HUES48 (cell line): Measurements from ENCODE around the gene STK25.
"Not testable (repeated sequence)": the region's sequence is repeated elsewhere in the genome, so short reads cannot be mapped to it uniquely, and the experiment has no call there.

Source experiments
- H3K27ac ChIP-seq: one replicate; pipeline ENCODE4 v1.7.0; 2013; ENCODE audit warnings: low read depth, low read length, inconsistent platforms
- H3K27me3 ChIP-seq: 2 replicates; pipeline ENCODE4 v1.6.1; 2013; ENCODE audit warnings: mild to moderate bottlenecking, low read length; ENCODE audit not compliant: control insufficient read depth, insufficient read depth
- H3K36me3 ChIP-seq: 2 replicates; pipeline ENCODE4 v1.6.1; 2013; ENCODE audit warnings: low read length; ENCODE audit not compliant: control insufficient read depth, insufficient read depth
- H3K4me1 ChIP-seq: 2 replicates; pipeline ENCODE4 v1.6.1; 2013; ENCODE audit warnings: mild to moderate bottlenecking, low read length; ENCODE audit not compliant: control insufficient read depth, insufficient read depth
- H3K4me3 ChIP-seq: 2 replicates; pipeline ENCODE4 v1.5.1; 2013; ENCODE audit warnings: mild to moderate bottlenecking, low read depth, low read length
- H3K9ac ChIP-seq: 2 replicates; pipeline ENCODE4 v1.6.1; 2013; ENCODE audit warnings: mild to moderate bottlenecking, low read depth, low read length, moderate library complexity
- H3K9me3 ChIP-seq: 2 replicates; pipeline ENCODE4 v1.6.1; 2013; ENCODE audit warnings: low read length; ENCODE audit not compliant: control insufficient read depth, insufficient read depth

The STK25 gene

DNA sequence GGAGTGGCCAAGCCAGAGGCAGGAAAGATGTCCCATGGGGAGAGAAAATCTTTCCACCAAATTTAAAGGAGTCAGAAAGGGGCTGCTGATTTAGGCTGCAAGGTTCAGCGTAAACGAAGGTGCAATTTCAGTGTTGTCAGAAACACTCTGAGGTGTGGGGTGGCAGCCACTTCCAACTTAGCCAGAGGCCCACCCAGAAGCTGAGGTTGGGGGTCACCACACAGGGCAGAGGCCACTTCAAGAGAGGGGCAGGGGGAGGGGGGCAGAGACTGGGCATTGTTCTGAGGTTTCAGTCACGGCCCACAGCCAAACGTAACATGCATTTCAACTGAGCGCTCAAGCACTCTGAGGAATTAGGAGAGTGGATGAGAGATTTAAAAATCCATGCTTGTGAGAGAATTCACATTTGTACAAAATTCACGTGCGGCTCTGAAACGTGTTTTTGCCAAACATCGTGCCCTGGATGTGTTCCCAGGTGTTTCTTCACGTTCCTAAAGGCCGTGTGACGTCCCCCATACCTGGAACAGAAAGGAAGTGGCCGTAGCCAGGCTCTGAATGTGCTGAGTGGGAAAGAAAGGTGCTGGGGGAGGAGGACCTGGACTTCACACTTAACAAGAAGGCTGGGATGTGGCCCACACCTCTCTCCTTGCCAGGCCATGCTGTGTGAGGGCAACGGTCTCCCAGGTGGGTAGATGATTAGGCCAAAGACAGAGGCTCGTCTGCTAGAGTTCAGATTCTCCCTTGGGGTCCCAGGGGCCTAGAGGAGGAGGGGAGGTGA is 30.6 kb upstream of the STK25 start:
- Histone ChIP-seq H3K9ac (no peak overlapping the region), H3K9me3 (no peaks in the 10 kb centered on the region), H3K4me3 (no peak overlapping the region), H3K27me3 (peaks cover 35% of the 10 kb centered on the region), H3K27ac (no peak overlapping the region), H3K4me1 (peaks cover 7% of the 10 kb centered on the region; the same call in 1 of the 2 replicates), H3K36me3 (no peaks in the 10 kb centered on the region)

DNA sequence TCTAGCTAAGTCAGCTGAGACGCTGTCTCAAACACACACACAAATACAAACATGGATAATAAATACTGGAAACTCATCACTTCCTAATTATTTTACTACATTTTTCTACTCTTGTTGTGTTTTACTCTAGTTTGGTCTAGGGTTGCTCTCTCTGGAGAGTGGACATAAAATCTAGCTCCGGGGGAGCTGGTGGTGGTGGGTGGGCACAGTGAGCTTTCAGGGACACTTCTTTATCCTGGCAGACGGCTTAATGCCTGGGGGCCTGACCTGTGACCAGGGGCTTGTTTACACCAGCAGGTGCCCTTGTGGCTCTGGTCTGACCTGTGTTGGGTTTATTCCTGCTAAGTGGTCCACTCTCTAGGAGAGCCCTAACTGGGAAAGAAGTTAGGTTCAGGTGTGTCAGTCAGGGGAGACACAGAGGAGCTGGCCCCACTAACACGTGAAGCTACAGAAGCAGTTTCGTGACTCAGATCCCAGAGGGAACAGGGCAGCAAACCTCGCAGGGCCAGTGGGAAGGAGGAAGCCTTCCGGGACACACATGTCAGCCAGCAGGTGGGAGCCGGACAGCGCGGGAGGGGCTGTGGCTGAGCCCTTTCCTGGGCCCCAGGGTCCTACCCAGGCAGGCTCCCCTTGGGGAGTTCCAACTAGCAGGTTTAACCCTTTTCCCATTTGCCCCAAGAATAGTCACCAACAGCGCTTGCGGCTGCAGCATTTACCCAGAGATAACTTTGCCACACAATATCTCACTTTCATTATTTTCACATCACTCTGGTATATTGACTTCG is 27.7 kb upstream of the STK25 start:
- 0 out of 2 replicates have a peak, but pooled peaks cover 7% of the 10 kb centered on the region for H3K4me1 ChIP-seq
- H3K27ac ChIP-seq, result no peak overlapping the region
- no peak overlapping the region for H3K4me3 ChIP-seq
- H3K9me3 ChIP-seq, result no peaks in the 10 kb centered on the region
- H3K36me3 ChIP-seq, result no peaks in the 10 kb centered on the region
- peaks cover 12% of the 10 kb centered on the region for H3K27me3 ChIP-seq
- H3K9ac ChIP-seq, result no peak overlapping the region

DNA sequence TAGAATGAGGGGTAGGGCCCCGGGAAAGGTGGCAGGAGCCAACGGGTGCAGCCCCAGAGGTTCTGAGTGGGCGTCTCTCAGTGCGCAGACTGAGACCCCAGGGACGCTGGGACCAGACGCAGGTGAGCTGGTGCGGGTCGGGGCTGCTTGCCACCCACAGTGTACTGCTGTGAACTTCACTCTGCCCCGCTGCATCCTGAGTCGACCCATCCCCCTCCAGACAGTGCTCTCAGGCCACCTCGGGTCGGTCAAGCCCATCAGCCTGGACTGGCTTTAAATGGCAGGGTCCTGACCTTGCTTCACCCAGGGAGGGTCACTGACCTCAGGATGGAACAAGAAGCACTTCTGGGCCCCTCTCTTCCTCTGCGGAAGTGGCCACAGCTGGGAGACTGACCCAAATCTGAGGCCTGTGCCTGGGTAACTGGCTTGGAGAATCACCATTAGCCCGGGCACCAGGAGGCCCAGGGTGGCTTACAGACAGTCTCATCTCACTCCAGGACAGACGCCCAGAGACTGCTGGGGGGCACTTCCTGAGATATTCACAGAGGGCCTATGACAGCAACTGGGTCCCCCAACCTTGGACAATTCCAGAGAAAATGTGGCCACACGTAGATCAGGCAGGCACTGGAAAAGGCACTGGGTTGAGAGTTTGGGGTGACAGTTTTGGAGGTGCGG is 26.5 kb upstream of the STK25 start:
- Histone ChIP-seq H3K27me3 (peaks cover 1% of the 10 kb centered on the region; the same call in 1 of the 2 replicates), H3K36me3 (no peaks in the 10 kb centered on the region), H3K9ac (no peak overlapping the region), H3K27ac (no peak overlapping the region), H3K9me3 (no peaks in the 10 kb centered on the region), H3K4me3 (no peak overlapping the region), H3K4me1 (no peaks in the 10 kb centered on the region)

- no peak overlapping the region for H3K27ac ChIP-seq
- no peaks in the 10 kb centered on the region for H3K9me3 ChIP-seq
- no peak overlapping the region for H3K4me3 ChIP-seq
- H3K9ac ChIP-seq, result no peak overlapping the region
- no peaks in the 10 kb centered on the region for H3K27me3 ChIP-seq
- H3K36me3 ChIP-seq, result no peaks in the 10 kb centered on the region
- no peaks in the 10 kb centered on the region for H3K4me1 ChIP-seq
Measured at GRCh38 chr2:241534293-241534692, 25.9 kb upstream of the STK25 start.

- no peak overlapping the region for H3K4me3 ChIP-seq
- no peaks in the 10 kb centered on the region for H3K36me3 ChIP-seq
- no peaks in the 10 kb centered on the region for H3K4me1 ChIP-seq
Measured at GRCh38 chr2:241532733-241533601, 24.6 kb upstream of the STK25 start.

DNA sequence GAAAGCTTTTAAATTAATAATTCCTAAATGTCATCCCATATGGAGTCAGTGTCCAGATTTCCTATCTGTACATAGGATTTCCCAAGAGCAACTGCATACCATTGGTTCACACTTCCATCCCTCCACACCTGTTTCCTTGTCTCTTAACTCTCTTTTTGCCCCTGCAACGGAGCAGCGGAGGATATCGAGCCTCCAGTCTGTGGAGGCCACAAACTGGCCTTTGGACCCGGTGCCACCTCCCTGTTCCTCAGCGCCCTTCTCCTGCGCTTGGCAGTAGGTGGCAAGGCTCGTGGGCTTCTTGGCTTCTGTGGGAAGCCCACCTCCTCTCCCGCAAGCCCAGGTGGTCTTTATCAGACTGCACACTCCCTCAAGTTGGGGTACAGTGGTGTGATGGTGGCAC is 23.8 kb upstream of the STK25 start:
- H3K4me1 ChIP-seq, result no peaks in the 10 kb centered on the region
- no peaks in the 10 kb centered on the region for H3K36me3 ChIP-seq
- no peaks in the 10 kb centered on the region for H3K27me3 ChIP-seq
- no peak overlapping the region for H3K4me3 ChIP-seq
- H3K9me3 ChIP-seq, result no peaks in the 10 kb centered on the region
- no peak overlapping the region for H3K27ac ChIP-seq
- H3K9ac ChIP-seq, result no peak overlapping the region

More at GRCh38 chr2:241532733-241533601, 24.6 kb upstream of the STK25 start:
- H3K27me3 ChIP-seq, result no peaks in the 10 kb centered on the region
- H3K9ac ChIP-seq, result no peak overlapping the region
- no peak overlapping the region for H3K27ac ChIP-seq
- no peaks in the 10 kb centered on the region for H3K9me3 ChIP-seq

DNA sequence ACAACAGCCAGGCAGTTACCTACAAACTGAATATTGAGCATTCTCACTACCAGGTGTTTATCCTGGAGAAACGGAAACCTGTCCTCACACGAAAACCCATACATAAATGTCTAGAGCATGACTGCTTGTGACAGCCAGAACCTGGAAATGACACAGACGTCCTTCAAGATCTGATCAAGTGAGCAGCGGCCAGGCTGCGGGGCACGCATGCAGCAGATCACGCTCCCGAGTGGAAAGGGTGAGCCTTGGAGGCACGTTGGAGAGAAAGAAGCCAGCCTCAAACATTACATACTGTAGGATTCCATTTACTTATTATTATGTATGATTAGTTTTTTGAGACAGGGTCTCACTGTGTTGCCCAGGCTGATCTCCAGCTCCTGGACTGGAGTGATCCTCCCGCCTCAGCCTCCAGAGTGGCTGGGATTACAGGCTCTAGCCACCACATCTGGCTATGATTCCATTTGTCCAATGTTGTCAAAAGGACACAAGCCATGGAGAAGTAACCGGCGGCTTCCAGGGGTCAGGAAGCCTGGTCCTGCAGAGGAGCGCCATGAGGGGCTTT is 22.9 kb upstream of the STK25 start:
- Histone ChIP-seq H3K9me3 (no peaks in the 10 kb centered on the region), H3K4me3 (no peak overlapping the region), H3K27ac (no peak overlapping the region), H3K4me1 (no peaks in the 10 kb centered on the region), H3K27me3 (no peaks in the 10 kb centered on the region), H3K36me3 (no peaks in the 10 kb centered on the region), H3K9ac (no peak overlapping the region)

DNA sequence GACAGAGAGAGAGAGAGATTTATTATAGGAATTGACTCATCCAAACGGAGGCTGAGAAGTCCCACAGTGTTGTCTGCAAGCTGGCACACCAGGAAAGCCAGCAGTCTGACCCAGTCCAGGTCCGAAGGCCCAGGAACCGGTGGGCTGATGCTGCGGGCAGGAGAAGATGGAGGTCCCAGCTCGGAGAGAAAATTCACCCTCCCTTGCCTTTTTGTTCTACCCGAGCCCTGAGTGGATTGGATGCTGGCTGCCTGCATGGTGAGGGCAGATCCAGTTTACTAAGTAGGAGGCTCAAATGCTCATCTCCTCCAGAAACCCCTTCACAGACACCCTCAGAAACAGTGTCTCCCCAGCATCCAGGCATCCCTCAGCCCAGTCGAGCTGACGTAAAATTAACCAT is 22.2 kb upstream of the STK25 start:
- Histone ChIP-seq H3K36me3 (no peaks in the 10 kb centered on the region), H3K4me1 (no peaks in the 10 kb centered on the region), H3K27me3 (no peaks in the 10 kb centered on the region), H3K27ac (no peak overlapping the region), H3K9me3 (peaks cover under 1% of the 10 kb centered on the region; the same call in 1 of the 2 replicates), H3K9ac (no peak overlapping the region), H3K4me3 (no peak overlapping the region)

DNA sequence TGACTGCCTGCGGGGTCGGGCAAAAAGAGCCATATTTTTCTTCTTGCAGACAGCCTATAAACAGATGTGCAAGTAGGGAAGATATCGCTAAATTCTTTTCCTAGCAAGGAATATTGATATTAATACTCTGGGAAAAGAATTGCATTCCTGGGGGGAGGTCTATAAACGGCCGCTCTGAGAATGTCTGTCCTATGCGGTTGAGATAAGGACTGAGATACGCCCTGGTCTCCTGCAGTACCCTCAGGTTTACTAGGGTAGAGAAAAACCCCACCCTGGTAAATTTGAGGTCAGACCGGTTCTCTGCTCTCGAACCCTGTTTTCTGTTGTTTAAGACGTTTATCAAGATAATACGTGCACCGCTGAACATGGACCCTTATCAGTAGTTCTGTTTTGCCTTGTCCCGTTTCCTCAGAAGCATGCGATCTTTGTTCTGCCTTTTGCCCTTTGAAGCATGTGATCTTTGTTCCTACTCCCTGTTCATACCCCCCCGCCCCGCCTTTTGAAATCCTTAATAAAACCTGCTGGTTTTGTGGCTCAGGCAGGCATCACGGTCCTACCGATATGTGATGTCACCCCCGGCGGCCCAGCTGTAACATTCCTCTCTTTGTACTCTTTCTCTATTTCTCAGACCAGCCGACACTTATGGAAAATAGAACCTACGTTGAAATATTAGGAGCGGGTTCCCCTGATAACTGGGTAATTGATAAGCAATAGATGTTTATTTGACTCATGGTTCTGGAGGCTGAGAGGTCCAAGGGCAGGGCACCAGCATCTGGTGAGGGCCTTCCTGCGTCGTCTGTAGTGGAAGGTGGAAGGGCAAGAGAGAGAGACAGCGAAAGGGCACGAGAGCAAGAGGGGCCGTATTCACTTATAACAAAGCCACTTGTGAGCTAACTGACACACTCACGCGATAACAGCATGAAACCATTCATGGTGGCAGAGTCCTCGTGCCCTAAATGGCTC is 17.7 kb upstream of the STK25 start:
- not testable (repeated sequence) for H3K9me3 ChIP-seq, H3K27me3 ChIP-seq, H3K4me1 ChIP-seq, H3K4me3 ChIP-seq, H3K9ac ChIP-seq, H3K27ac ChIP-seq, H3K36me3 ChIP-seq
